ENCODE results near the gene DNAI2.

The DNAI2 gene

GRCh38 chr17:74326506-74326905 is 52.5 kb downstream of the DNAI2 start:
- Histone ChIP-seq H3K9ac (ENCODE audit: low read length) (no peak overlapping the region), H3K4me1 (ENCODE audit: control insufficient read depth, insufficient read depth, low read length) (peaks cover 22% of the 10 kb centered on the region), H3K27ac (ENCODE audit: low read depth, low read length) (no peak overlapping the region), H3K4me3 (ENCODE audit: low read depth, low read length) (peak overlapping the region; percentile 65), H3K27me3 (ENCODE audit: control insufficient read depth, insufficient read depth, low read length) (peaks cover 59% of the 10 kb centered on the region), H3K9me3 (ENCODE audit: control insufficient read depth, insufficient read depth, low read depth, low read length) (no peaks in the 10 kb centered on the region), H3K36me3 (ENCODE audit: control insufficient read depth, insufficient read depth, low read length) (no peaks in the 10 kb centered on the region)

- H3K4me1 ChIP-seq (ENCODE audit: control insufficient read depth, insufficient read depth, low read length): peaks cover 34% of the 10 kb centered on the region
- no peak overlapping the region for H3K9ac ChIP-seq (ENCODE audit: low read length)
- H3K27ac ChIP-seq (ENCODE audit: low read depth, low read length): no peak overlapping the region
- peaks cover 49% of the 10 kb centered on the region for H3K27me3 ChIP-seq (ENCODE audit: control insufficient read depth, insufficient read depth, low read length)
- no peaks in the 10 kb centered on the region for H3K9me3 ChIP-seq (ENCODE audit: control insufficient read depth, insufficient read depth, low read depth, low read length)
- H3K4me3 ChIP-seq (ENCODE audit: low read depth, low read length): no peak overlapping the region
- H3K36me3 ChIP-seq (ENCODE audit: control insufficient read depth, insufficient read depth, low read length): no peaks in the 10 kb centered on the region
These were observed 54.5 kb downstream of the DNAI2 start for GRCh38 chr17:74328487-74328886.

GRCh38 chr17:74329378-74329777 is 55.3 kb downstream of the DNAI2 start:
- peaks cover 4% of the 10 kb centered on the region; the same call in 1 of the 2 replicates for H3K9me3 ChIP-seq (ENCODE audit: control insufficient read depth, insufficient read depth, low read depth, low read length)
- H3K36me3 ChIP-seq (ENCODE audit: control insufficient read depth, insufficient read depth, low read length): no peaks in the 10 kb centered on the region
- peaks cover 44% of the 10 kb centered on the region for H3K27me3 ChIP-seq (ENCODE audit: control insufficient read depth, insufficient read depth, low read length)
- H3K4me1 ChIP-seq (ENCODE audit: control insufficient read depth, insufficient read depth, low read length): peaks cover 34% of the 10 kb centered on the region
- no peak overlapping the region for H3K4me3 ChIP-seq (ENCODE audit: low read depth, low read length)
- no peak overlapping the region for H3K27ac ChIP-seq (ENCODE audit: low read depth, low read length)
- H3K9ac ChIP-seq (ENCODE audit: low read length): no peak overlapping the region

GRCh38 chr17:74330446-74330845 is 56.4 kb downstream of the DNAI2 start:
- Histone ChIP-seq H3K9ac (ENCODE audit: low read length) (no peak overlapping the region), H3K4me1 (ENCODE audit: control insufficient read depth, insufficient read depth, low read length) (peaks cover 33% of the 10 kb centered on the region), H3K27me3 (ENCODE audit: control insufficient read depth, insufficient read depth, low read length) (peaks cover 34% of the 10 kb centered on the region), H3K4me3 (ENCODE audit: low read depth, low read length) (no peak overlapping the region), H3K9me3 (ENCODE audit: control insufficient read depth, insufficient read depth, low read depth, low read length) (peaks cover 9% of the 10 kb centered on the region; the same call in 1 of the 2 replicates), H3K36me3 (ENCODE audit: control insufficient read depth, insufficient read depth, low read length) (no peaks in the 10 kb centered on the region), H3K27ac (ENCODE audit: low read depth, low read length) (no peak overlapping the region)

GRCh38 chr17:74332017-74332650 is 58.1 kb downstream of the DNAI2 start:
- H3K4me3 ChIP-seq (ENCODE audit: low read depth, low read length): no peak overlapping the region
- H3K27ac ChIP-seq (ENCODE audit: low read depth, low read length): no peak overlapping the region
- no peak overlapping the region for H3K9ac ChIP-seq (ENCODE audit: low read length)
- H3K27me3 ChIP-seq (ENCODE audit: control insufficient read depth, insufficient read depth, low read length): peaks cover 18% of the 10 kb centered on the region
- peaks cover 9% of the 10 kb centered on the region; the same call in 1 of the 2 replicates for H3K9me3 ChIP-seq (ENCODE audit: control insufficient read depth, insufficient read depth, low read depth, low read length)
- H3K4me1 ChIP-seq (ENCODE audit: control insufficient read depth, insufficient read depth, low read length): peaks cover 29% of the 10 kb centered on the region
- H3K36me3 ChIP-seq (ENCODE audit: control insufficient read depth, insufficient read depth, low read length): no peaks in the 10 kb centered on the region

GRCh38 chr17:74332763-74333283 is 58.8 kb downstream of the DNAI2 start:
- Histone ChIP-seq H3K4me1 (ENCODE audit: control insufficient read depth, insufficient read depth, low read length) (peaks cover 29% of the 10 kb centered on the region), H3K9ac (ENCODE audit: low read length) (no peak overlapping the region), H3K9me3 (ENCODE audit: control insufficient read depth, insufficient read depth, low read depth, low read length) (peaks cover 9% of the 10 kb centered on the region; the same call in 1 of the 2 replicates), H3K27me3 (ENCODE audit: control insufficient read depth, insufficient read depth, low read length) (peaks cover 11% of the 10 kb centered on the region), H3K27ac (ENCODE audit: low read depth, low read length) (no peak overlapping the region), H3K36me3 (ENCODE audit: control insufficient read depth, insufficient read depth, low read length) (no peaks in the 10 kb centered on the region), H3K4me3 (ENCODE audit: low read depth, low read length) (no peak overlapping the region)

GRCh38 chr17:74334393-74335039 is 60.5 kb downstream of the DNAI2 start:
- no peaks in the 10 kb centered on the region; the same call in 1 of the 2 replicates for H3K27me3 ChIP-seq (ENCODE audit: control insufficient read depth, insufficient read depth, low read length)

GRCh38 chr17:74335529-74336062 is 61.6 kb downstream of the DNAI2 start:
- peaks cover 9% of the 10 kb centered on the region; the same call in 1 of the 2 replicates for H3K9me3 ChIP-seq (ENCODE audit: control insufficient read depth, insufficient read depth, low read depth, low read length)
- no peak overlapping the region for H3K27ac ChIP-seq (ENCODE audit: low read depth, low read length)
- H3K4me1 ChIP-seq (ENCODE audit: control insufficient read depth, insufficient read depth, low read length): peaks cover 19% of the 10 kb centered on the region
- H3K9ac ChIP-seq (ENCODE audit: low read length): no peak overlapping the region
- H3K36me3 ChIP-seq (ENCODE audit: control insufficient read depth, insufficient read depth, low read length): no peaks in the 10 kb centered on the region
- H3K4me3 ChIP-seq (ENCODE audit: low read depth, low read length): no peak overlapping the region
- H3K27me3 ChIP-seq (ENCODE audit: control insufficient read depth, insufficient read depth, low read length): no peaks in the 10 kb centered on the region; the same call in 1 of the 2 replicates

More at GRCh38 chr17:74334393-74335039, 60.5 kb downstream of the DNAI2 start:
- H3K27ac ChIP-seq (ENCODE audit: low read depth, low read length): no peak overlapping the region
- H3K36me3 ChIP-seq (ENCODE audit: control insufficient read depth, insufficient read depth, low read length): no peaks in the 10 kb centered on the region
- H3K9me3 ChIP-seq (ENCODE audit: control insufficient read depth, insufficient read depth, low read depth, low read length): peaks cover 9% of the 10 kb centered on the region; the same call in 1 of the 2 replicates
- H3K4me1 ChIP-seq (ENCODE audit: control insufficient read depth, insufficient read depth, low read length): peaks cover 19% of the 10 kb centered on the region
- H3K4me3 ChIP-seq (ENCODE audit: low read depth, low read length): no peak overlapping the region
- no peak overlapping the region for H3K9ac ChIP-seq (ENCODE audit: low read length)

GRCh38 chr17:74336307-74336706 is 62.3 kb downstream of the DNAI2 start:
- peaks cover 9% of the 10 kb centered on the region; the same call in 1 of the 2 replicates for H3K9me3 ChIP-seq (ENCODE audit: control insufficient read depth, insufficient read depth, low read depth, low read length)
- no peak overlapping the region for H3K4me3 ChIP-seq (ENCODE audit: low read depth, low read length)
- no peak overlapping the region for H3K27ac ChIP-seq (ENCODE audit: low read depth, low read length)
- no peaks in the 10 kb centered on the region; the same call in 1 of the 2 replicates for H3K27me3 ChIP-seq (ENCODE audit: control insufficient read depth, insufficient read depth, low read length)
- H3K4me1 ChIP-seq (ENCODE audit: control insufficient read depth, insufficient read depth, low read length): peaks cover 19% of the 10 kb centered on the region
- H3K9ac ChIP-seq (ENCODE audit: low read length): no peak overlapping the region
- no peaks in the 10 kb centered on the region for H3K36me3 ChIP-seq (ENCODE audit: control insufficient read depth, insufficient read depth, low read length)

- Histone ChIP-seq H3K4me1 (ENCODE audit: control insufficient read depth, insufficient read depth, low read length) (peaks cover 8% of the 10 kb centered on the region; the same call in 1 of the 2 replicates), H3K36me3 (ENCODE audit: control insufficient read depth, insufficient read depth, low read length) (no peaks in the 10 kb centered on the region), H3K27ac (ENCODE audit: low read depth, low read length) (no peak overlapping the region), H3K9ac (ENCODE audit: low read length) (no peak overlapping the region), H3K27me3 (ENCODE audit: control insufficient read depth, insufficient read depth, low read length) (no peaks in the 10 kb centered on the region; the same call in 1 of the 2 replicates), H3K4me3 (ENCODE audit: low read depth, low read length) (no peak overlapping the region), H3K9me3 (ENCODE audit: control insufficient read depth, insufficient read depth, low read depth, low read length) (peaks cover 9% of the 10 kb centered on the region; the same call in 1 of the 2 replicates)
These were observed 63.9 kb downstream of the DNAI2 start for GRCh38 chr17:74337834-74338500.

All from HUES6 (cell line).